Stomach (tissue), 4 donors: ENCODE measurements around the gene DYNC1LI1.

ENCODE experiments used
- POLR2A ChIP-seq, 4 donors: fragments of 450-650 bp; IDR thresholded peaks; one replicate each; pipeline ENCODE4 v1.6.1; 2016; ENCODE audit warnings: antibody characterized with exemption in 4 of 4, control low read depth in 2 of 4, mild to moderate bottlenecking in 1 of 4, moderate library complexity in 1 of 4
- TF ChIP-seq, protein P1 (sequence below), 7 experiments: fragments of 450-650 bp in 4 of 7; fragments of 200-600 bp in 3 of 7; sonication (generic) in 3 of 7; IDR thresholded peaks; one replicate each; pipeline ENCODE4 v1.5.1; 2016 to 2019; ENCODE audit warnings: antibody characterized with exemption in 7 of 7, control low read depth in 2 of 7, mild to moderate bottlenecking in 1 of 7

DNA sequence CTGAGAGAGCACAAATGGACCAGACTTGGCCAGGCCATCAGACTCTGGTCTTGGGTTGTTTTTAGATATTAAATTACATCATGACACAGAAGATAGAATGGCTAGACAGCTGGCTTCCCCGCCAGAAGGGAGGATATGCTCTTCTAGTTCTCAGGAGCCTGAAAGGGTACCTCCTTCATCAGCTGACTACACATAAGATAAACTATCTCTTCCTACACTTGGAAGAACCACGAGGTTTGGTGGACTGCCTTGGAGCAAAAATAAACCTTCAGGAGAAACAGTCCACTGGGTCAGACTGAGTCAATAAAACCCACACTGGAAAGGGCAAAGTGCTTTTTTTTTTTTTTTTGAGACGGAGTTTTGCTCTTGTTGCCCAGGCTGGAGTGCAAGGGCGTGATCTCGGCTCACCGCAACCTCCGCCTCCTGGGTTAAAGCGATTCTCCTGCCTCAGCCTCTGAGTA lies 26.3 kb upstream of the DYNC1LI1 start:
- TF ChIP-seq POLR2A (IDR thresholded peaks at IDR 0.05), result no peak
- TF ChIP-seq, protein P1, sequence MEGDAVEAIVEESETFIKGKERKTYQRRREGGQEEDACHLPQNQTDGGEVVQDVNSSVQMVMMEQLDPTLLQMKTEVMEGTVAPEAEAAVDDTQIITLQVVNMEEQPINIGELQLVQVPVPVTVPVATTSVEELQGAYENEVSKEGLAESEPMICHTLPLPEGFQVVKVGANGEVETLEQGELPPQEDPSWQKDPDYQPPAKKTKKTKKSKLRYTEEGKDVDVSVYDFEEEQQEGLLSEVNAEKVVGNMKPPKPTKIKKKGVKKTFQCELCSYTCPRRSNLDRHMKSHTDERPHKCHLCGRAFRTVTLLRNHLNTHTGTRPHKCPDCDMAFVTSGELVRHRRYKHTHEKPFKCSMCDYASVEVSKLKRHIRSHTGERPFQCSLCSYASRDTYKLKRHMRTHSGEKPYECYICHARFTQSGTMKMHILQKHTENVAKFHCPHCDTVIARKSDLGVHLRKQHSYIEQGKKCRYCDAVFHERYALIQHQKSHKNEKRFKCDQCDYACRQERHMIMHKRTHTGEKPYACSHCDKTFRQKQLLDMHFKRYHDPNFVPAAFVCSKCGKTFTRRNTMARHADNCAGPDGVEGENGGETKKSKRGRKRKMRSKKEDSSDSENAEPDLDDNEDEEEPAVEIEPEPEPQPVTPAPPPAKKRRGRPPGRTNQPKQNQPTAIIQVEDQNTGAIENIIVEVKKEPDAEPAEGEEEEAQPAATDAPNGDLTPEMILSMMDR (IDR thresholded peaks at IDR 0.05), result no peak
